NK-92 (cell line): ENCODE data around the gene AK6.
"Not testable (repeated sequence)": the region's sequence is repeated elsewhere in the genome, so short reads cannot be mapped to it uniquely, and the experiment has no call there.

Source experiments
- DNase-seq: peaks from one replicate; lab custom pipeline; 2025; ENCODE audit not compliant: unreplicated experiment; lab: John Stamatoyannopoulos, UW

Gene AK6

DNA sequence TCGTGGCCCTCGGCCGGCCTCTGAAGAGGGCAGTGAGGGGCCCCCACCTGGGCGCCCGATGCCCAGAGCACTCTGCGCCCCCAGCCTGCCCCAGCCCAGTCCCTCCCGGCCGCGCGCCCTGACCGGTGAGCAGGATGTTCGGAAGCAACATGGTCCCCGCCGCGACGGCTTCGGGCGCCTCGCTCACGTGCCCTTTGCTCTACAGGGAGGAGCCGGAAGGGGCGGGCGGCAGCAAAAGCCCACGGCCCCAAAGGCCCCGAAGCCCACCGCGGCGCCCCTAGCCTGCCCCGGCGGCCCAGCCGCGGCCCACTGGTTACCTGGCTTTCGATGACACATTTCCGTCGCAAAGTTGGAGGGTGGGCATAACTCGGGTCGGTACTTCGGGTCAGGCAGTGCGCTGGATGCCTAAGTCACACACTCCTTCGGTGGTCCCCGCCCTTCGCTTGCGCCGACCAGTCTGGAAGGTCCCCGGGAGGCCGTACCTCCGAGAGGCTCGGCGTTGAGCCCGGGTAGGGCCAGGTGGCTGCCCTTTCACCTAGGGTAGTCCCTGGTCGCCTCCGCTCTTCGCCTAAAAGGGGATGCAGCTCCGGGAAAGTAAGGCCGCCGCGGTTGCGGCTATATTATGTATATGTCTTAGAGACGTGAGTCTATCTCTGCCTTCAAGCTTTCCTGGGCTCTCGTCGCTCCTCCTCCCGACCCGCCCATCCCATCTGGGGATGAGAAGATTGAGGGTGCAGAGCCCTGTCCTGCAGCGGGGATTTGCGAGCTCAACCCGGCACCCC lies at the start of gene AK6, which contains the start of the genes RAD17 and TAF9:
TSS of gene AK6 (minus strand) at position 181 of the 782 bp plus-strand sequence. CDS start at position 151, 30 bp downstream.
TSS of gene RAD17 (plus strand) at position 479 of the 782 bp plus-strand sequence. CDS start 2,391 bp downstream, outside the sequence.
TSS of gene TAF9 (minus strand) at position 181 of the 782 bp plus-strand sequence. CDS start 3,783 bp downstream, outside the sequence.
- DNase-seq, result peak; percentile 75

DNA sequence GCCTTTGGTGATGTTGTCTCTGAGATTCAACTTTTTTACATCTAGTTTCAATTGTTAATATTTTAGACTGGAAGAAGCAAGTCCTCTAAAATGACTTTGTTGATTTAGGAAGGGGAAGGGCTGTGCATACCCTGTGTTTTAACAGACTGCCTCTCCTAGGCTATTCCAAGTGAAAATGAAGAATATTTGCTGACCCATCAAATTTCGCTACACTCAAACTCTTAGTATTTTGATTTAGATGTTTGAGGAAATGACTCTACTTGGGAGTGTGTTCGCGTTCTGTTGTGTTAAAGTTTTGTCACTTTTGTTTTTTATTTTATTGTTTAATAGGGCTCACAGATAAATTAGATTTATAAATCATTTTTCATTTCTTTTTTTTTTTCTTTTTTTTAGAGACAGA lies 49.2 kb upstream of the AK6 start:
- DNase-seq, result no peak

DNA sequence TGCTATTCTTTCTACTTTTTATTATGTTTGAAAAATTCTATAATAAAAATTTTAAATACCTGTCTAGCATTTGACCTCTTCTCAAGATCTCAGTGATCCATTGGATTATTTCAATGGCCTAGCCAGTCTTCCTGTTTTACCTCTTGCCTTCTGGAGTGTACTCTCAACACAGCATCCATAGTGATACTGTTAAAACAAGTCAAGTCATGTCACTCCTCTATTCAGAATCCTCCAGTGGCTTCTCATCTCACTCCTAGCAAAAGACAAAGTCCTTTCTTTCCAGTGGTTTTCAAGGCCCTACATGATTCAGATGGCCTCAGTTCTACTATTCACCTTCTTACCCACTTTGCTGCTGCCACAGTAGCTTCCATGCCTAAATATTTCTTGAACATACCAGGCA lies 47.4 kb upstream of the AK6 start:
- DNase-seq, result no peak

DNA sequence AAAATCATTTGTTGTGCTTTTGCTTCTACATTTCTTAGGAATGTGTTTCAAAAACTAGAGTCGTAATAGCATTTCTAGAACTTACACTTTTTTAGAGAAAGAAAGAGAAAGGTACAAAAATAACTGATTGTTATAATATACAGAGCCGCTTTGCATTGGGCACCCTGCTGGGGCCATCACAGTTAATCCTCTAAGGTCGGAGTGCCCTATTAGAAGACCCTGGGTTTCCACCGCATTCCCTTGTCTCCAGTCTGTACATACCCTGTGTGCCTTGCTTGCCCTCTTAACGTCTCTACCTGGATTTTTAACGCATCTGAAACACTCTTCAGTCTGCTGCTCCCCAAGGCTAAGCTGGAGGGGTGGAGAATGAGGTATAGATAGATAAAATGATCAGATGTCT lies 46.9 kb upstream of the AK6 start:
- DNase-seq, result no peak

DNA sequence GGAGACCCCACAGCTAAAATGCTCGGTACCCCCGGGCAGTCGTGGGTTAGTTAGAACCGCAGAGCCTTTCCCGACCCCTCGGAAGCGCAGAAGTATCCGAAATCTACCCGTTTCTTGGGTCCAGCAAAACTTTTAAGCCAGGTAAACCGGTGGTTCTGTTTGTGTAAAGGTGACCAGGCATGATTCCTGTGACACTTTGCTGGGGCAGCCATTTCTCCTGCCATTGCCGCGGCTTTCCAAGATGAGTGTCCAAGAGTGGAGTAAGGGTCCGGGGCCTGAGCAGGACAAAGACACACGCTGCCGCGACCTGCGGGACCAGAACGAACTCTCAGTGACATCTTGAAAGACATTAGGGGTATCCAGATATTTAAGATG lies 46.3 kb upstream of the AK6 start:
- no peak for DNase-seq

DNA sequence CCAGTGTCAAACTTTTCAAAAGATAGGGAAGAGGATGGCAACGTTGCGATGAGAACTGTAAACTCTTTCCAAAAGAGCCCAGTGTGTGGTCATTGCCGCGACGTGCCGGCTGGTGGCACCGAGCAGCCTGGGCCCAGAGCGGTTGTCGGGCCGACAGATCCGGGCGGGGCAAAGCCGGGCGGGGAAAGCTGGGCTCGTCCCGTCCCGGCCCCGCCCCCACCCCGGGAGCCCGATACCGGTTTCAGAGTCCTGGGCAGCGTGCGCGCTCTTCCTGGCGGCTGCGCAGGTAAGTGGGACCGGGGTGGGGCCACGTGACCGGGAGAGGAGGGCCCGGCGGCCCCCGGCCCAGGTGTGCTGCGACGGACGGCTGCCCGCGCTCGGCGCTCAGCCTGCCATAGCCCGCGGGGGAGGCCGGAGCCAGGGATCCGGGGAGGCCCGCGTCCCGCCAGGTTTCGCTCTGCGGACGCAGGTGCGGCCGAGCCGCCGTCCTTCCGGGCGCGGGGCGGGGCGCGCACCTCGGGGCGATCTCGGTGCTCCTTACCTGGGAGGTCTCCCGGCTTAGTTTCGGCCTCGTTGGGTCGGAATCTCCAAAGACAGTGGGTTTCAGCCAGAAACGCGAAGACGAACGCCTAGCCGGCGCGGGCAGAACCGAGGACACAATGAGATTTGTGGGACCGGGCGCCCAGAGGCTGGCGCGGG lies 45.7 kb upstream of the AK6 start, which contains the start of gene MARVELD2:
TSS of gene MARVELD2 (plus strand) at position 232 of the 699 bp plus-strand sequence. CDS start 4,270 bp downstream, outside the sequence.
- no peak for DNase-seq

DNA sequence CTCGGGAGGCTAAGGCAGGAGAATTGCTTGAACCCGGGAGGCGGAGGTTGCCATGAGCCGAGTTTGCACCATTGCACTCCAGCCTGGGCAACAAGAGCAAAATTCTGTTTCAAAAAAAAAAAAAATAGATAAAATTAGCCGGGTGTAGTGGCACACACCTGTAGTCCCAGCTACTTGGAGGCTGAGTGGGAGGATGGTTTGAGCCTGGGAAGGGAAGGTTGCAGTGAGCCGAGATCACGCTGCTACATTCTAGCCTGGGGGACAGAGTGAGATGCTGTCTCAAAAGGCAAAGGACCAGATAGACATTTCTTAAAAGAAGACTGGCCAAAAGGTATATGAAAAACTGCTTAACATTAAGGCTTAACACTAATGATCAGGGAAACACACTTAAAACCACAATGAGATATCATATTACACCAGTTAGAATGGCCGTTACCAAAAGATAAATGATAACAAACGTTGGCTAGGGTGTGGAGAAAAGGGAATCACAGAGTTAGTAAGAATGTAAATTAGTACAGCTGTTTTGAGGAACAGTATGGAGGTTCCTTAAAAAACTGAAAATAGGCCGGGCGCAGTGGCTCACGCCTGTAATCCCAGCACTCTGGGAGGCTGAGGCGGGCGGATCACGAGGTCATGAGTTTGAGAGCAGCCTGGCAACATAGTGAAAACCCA lies 35.5 kb upstream of the AK6 start:
- no peak for DNase-seq

DNA sequence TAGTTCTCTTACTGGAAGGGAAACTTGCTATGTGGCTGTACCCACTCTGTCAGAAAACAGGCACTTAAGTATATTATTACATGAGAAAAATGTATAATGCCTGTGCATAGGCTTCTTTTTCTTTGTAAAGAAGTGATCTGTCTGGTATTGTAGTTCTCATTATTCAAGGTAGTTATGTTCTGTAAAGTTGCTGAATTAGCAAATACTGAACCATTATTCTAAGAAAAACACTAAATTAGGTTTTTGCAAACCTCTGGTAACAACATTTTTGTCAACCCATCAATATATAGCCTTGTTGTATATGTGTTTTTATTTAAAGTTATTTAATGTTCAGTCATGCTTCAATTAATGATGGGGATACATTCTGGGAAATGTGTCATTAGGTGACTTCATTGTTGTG lies 9.1 kb upstream of the AK6 start:
- no peak for DNase-seq

DNA sequence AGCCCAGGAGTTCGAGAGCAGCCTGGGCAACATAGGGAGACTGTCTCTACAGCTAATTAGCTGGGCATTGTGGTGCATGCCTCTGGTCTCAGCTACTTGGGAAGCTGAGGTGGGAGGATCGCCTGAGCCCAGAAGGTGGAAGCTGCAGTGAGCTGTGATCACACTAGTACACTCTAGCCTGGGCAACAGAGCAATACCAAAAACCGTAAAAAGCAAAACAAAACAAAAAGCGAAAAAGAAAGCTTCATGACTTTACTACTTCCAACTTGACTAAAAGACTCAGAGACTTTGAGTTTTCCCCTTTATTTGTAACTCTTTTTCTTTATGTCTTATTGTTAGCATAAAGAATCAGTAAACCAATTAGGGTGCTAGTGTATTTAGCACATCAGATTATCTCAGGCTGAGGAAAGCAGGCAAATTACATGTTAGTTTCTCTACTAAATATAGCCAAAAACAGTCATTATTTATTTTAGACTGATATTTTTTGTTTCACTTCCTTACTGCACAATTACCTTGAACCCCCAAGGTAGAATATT lies 5.7 kb upstream of the AK6 start:
- DNase-seq, result no peak

DNA sequence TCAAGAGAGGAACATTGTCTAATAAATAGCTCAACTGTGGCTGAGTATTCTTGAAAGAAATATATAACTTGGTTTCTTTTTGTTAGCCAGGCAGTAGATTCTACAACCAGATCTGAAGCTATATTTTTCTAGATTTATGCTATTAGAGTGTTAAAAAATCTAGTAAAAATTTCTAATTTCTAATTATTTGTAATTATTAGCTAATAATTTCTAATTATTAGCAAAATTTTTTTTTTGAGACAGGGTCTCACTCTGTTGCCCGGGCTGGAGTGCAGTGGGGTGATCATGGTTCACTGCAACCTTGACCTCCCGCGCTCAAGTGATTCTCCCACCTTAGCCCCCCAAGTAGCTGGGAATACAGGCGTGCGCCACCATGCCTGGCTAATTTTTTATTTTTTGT lies 3.1 kb upstream of the AK6 start:
- no peak for DNase-seq

DNA sequence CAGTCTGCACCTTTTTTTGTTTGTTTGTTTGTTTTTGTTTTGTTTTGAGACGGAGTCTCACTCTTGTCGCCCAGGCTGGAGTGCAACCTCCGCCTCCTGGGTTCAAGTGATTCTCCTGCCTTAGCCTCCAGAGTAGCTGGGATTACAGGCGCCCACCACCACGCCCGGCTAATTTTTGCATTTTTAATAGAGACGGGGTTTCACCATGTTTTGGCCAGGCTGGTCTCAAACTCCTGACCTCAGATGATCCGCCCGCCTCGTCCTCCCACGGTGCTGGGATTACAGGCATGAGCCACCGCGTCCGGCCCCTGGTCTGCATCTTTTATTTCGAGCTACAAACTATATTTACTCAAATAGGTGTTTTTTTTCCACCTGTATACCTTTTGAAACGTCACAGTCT lies 1.0 kb upstream of the AK6 start:
- not testable (repeated sequence) for DNase-seq

DNA sequence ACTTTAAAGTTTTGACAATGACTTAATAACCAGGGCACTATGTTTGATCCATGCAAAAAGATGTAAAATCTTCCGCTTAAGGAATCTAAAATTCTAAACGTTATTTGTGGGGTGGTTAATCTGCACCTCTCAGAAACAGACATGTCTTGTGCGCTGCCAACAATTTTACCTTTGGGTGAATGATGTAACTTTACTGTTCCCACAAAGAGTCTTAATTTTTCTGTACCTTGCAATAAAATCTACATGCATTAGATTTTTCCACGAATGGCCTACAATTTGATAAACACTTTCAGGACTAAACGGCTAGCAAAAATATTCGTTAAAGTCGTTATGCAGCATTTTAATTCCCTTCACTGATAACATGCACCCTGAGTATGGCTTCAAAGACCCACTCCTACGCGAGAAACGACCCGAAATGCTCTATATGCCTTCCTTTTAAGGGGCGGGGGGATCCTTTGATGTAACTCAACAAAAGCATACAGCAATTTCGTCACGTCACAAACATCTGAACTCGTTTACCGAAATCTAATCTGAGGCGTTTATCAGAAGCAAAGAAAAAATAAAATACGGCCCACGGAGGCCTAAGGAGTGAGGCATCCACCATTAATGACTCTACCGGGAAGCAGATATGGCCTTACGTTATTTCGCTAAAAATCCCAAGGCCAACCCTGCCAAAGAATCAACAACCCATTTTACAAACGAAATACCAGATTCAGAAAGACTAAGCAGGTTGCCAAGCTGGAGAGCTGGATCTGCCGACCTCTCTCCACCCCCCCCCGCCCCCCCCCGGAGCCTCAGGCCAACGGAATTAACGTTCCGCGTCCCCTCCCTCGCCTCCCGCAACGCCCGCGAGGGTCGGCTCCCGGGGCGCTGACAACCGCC lies 621 bp downstream of the AK6 start:
- DNase-seq, result no peak

DNA sequence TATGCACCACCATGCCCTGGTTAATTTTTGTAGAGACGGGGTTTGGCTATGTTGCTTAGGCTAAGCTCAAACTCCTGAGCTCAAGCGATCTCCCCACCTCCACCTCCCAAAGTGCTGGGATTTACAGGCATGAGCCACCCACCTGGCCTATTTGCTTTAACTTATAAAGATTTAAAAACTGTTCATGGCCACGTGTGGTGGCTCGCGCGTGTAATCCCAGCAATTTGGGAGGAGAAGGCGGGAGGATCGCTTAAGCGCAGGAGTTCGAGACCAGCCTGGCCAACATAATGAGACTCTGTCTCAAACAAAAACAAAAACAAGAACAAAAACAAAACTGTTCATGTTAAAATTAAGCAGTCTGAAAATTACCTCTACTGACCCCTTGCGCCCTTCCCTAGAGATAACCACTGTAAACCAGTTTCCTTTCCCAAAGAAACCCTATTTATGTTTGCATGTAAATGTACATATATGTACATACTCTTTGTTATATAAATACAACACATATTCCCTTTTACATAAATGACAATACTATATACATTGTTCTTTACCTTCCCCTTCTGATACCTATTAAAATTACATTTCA lies 1.5 kb downstream of the AK6 start:
- DNase-seq, result no peak

DNA sequence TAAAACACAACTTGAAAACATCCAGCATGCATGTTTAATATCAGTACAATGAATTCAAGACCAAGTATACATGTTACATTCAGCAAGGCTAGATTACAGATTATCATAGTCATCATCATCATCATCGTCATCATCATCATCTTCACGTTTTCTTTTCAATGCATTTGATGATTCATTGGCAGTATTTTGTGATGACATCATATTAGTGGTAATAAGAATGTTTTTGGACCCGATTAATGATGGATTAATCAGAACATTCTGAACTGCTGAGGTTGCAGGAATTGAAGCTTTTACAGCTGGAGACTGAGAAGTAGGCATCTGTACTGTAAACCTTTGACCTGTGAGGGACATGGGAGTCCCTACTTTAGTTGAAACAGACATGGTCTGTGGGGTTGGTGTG lies 4.5 kb downstream of the AK6 start:
- DNase-seq, result no peak

DNA sequence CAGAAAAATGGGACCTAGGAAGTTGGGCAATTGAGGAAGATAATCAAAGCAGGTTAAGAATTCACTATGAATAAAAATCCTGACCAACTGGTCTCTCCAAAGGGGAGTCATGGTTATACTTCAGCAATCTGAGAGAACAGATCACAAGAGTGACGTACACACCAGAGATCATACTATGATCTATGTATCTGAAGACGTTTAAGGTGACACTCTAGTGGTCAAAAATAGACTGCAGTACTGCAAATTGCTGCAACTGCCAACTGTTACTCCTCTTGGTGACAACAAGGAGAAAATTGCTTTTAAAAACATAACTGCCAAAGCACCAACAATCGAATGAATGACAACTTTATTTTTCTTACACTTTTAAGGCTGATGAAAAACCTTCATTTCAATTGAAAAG lies 4.9 kb downstream of the AK6 start:
- DNase-seq, result no peak

DNA sequence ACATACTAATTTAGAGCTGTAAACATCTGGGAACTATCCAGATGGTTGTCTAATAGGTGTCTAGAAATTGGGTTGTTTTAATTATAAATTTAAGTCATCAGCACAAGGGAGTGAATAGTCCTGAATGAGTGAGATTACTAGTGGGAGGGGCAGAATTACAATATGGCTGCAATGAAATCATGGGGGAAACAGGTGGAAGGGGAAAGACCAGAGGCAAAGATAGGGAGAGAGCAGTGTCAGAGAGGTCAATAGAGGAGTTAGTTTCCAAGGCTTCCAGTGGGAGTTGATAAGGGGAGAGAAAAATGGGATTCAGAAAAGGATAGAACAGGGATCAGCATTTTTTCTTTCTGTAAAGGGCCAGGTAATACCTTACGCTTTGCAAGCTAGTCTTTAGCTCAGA lies 8.9 kb downstream of the AK6 start:
- no peak for DNase-seq

DNA sequence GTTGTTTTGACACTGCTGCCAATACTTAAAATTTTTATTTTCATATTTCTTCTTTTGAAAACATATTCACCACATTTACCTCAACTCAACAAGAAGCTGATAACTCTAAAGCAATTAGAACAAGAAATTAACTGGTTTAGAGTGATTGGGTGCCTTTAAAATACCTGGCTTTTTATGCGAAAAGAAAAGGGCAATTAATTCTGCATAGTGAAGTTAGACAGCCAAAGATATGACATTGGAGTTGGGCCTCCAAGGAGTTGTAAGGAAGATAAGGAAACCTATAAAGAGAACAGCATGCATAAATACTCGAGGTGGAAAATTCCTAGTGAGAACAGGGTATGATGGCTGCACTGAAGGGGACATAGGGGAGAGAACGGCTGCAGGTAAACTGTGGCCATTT lies 9.6 kb downstream of the AK6 start:
- no peak for DNase-seq

DNA sequence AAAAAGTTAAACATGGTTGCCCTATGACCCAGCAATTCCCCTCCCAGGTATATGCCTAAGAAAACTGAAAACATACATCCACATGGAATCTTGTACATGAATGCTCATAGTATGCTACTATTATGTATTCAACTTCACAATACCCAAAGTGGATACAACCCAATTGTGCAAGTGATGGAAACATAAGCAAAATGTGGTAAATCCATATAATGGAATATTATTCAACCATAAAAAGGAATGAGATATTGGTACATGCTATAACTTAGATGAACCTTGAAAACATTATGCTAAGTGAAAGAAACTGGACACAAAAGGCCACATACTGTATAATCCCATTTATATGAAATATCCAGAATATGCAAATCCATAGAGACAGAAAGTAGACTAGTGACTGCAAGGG lies 18.7 kb downstream of the AK6 start:
- DNase-seq, result no peak

DNA sequence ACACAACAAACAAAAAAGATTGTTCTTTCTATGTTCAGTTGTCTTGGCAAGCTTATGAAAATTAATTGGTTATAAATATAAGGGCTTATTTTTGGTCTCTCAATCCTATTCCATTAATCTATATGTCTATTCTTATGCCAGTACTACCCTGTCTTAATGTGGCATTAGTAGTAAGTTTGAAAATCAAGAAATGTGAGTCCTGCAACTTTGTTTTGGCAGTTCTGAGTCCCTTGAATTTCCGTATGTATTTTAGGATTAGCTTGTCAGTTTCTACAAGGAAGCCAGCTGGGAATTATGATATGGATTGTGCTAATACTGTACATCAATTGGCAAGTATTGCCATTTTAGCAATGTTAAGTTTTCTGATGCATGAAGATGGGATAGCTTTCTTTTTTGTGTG lies 26.2 kb downstream of the AK6 start:
- DNase-seq, result no peak

DNA sequence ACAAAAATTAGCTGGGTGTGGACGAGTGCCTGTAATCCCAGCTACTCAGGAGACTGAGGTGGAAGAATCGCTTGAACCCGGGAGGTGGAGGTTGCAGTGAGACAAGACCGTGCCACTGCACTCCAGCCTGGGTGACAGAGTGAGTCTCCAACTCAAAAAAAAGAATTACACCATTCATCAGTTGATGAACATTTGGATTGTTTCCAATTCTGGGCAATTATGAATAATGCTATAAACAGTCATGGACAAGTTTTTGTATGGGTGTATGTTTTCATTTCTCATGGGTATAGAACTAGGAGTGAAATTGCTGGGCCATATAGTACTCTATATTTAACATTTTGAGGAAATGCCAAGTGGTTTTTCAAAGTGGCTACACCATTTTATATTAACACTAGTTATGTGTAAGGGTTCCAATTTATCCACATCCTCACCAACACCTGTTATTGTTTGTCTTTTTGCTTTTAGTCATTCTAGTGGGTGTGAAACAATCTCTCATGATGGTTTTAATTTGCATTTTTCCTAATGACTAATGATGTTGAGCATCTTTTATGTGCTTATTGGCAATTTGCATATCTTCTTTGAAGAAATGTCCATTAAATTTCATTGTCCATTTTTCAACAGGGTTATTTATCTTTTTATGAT lies 27.7 kb downstream of the AK6 start:
- no peak for DNase-seq
